GM12873 (cell line): Measurements from ENCODE around the gene TLE6.

ENCODE experiments used
- TF ChIP-seq, protein P1 (sequence below): IDR thresholded peaks from 2 replicates; pipeline ENCODE4 v1.5.1; 2012; ENCODE audit warnings: low read depth, mild to moderate bottlenecking, moderate library complexity, low read length, control low read depth; ENCODE audit not compliant: insufficient read depth; ENCODE audit errors: missing control alignments

Gene TLE6

GRCh38 chr19:2984215-2984528 lies 6.8 kb downstream of the TLE6 start:
- TF ChIP-seq, protein P1, sequence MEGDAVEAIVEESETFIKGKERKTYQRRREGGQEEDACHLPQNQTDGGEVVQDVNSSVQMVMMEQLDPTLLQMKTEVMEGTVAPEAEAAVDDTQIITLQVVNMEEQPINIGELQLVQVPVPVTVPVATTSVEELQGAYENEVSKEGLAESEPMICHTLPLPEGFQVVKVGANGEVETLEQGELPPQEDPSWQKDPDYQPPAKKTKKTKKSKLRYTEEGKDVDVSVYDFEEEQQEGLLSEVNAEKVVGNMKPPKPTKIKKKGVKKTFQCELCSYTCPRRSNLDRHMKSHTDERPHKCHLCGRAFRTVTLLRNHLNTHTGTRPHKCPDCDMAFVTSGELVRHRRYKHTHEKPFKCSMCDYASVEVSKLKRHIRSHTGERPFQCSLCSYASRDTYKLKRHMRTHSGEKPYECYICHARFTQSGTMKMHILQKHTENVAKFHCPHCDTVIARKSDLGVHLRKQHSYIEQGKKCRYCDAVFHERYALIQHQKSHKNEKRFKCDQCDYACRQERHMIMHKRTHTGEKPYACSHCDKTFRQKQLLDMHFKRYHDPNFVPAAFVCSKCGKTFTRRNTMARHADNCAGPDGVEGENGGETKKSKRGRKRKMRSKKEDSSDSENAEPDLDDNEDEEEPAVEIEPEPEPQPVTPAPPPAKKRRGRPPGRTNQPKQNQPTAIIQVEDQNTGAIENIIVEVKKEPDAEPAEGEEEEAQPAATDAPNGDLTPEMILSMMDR = no peak

DNA sequence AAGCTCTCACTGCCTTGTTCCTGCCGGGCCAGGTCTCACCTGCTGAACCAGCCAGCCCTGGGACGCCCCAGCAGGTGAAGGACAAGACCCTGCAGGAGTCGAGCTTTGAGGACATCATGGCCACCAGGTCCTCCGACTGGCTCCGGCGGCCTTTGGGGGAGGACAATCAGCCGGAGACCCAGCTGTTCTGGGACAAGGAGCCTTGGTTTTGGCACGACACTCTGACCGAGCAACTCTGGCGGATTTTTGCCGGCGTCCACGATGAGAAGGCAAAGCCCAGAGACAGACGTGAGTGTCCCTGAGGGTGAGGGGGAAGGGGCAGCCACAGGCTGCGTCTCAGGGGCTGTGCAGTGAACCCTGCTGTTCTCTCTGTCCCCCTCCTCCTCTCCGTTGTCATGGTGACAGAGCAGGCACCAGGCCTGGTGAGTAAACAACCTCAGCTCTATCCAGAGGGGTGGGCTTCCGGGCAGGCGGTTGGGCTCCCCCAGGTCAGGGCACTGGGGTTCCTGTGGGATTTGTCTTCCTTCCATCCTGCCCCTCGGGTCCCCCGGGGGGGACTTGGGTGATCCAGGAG lies 9.7 kb downstream of the TLE6 start:
- TF ChIP-seq, protein P1 = no peak

- TF ChIP-seq, protein P1 = no peak
Measured at GRCh38 chr19:2987797-2988196, 10.4 kb downstream of the TLE6 start.

- TF ChIP-seq, protein P1 = no peak
Measured at GRCh38 chr19:2988568-2988967, 11.2 kb downstream of the TLE6 start.

DNA sequence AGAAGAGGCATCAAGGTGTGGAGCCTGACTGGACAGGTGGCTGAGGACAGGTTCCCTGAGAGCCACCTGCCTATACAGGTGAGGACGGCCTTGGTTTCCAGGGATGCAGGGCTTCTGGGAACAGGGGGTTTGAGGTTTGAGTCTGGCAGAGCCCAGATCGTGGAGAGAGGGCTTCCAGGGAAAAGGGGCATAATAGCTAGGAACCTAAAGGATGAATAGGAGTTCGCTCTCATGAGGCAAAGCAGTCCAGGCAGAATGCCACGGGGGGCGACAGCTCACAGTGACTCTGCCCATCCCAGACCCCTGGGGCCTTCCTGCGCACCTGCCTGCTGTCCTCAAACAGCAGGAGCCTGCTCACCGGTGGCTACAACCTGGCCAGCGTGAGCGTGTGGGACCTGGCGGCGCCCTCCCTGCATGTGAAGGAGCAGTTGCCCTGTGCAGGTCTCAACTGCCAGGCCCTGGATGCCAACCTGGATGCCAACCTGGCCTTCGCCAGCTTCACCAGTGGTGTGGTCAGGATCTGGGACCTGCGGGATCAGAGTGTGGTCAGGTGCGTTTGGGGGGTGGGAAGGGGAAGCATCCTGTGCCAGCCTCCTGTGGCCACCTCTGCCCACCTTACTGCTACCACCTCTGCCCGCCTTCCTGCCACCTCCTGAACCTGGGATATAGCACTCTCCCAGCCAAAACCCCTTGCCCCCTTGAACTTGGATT lies 12.0 kb downstream of the TLE6 start:
- TF ChIP-seq, protein P1 = no peak

DNA sequence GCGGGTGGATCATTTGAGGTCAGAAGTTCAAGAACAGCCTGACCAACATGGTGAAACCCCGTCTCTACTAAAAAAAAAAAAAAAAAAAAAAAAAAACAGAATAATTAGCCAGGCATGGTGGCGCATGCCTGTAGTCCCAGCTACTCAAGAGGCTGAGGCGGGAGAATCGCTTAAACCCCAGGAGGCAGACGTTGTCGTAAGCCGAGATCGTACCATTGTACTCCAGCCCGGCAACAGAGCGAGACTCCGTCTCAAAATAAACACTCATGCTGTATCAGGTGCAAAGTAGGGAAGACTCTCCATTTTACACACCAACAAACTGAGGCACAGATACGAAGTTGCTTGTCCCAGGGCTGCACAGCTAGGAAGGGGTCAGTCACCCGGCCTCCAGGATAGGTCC lies 15.6 kb downstream of the TLE6 start:
- TF ChIP-seq, protein P1 = no peak

DNA sequence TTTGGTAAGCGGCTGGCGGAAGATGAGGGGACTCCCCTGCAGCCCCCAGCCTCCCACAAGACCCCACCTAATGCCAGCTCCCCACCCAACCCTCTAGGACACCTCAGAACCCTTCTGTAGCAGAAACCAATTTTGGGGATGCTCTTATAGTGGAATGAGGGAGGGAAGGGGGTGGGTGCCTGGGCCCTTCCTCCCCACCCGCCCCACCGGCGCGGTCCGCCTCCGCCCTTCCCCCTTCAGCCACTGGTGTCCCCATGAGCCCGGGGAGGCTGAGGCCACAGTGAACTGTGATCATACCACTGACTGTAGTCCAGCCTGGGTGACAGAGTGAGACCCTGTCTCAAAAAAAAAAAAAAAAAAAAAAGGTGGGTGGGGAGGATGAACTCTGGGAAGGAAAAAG lies 16.2 kb downstream of the TLE6 start:
- TF ChIP-seq, protein P1 = no peak
